Thyroid gland (tissue), 4 donors: ENCODE results near the gene SCG2. TPM values are rescaled to one million over a fixed set of nuclear protein-coding genes. Genes with fewer than 3 reads are reported as not detected.

Source experiments
- DNase-seq, 2 donors: peaks; one replicate each; pipeline ENCODE4 v3.0.0-alpha.2; 2019
- H3K27ac ChIP-seq, 3 donors: fragments of 200-600 bp; sonication (generic); 1 replicate in 2 of 3; 2 replicates in 1 of 3; pipeline ENCODE4 v1.5.1; 2016 to 2019; ENCODE audit warnings: mild to moderate bottlenecking in 1 of 3, moderate library complexity in 1 of 3
- H3K27me3 ChIP-seq: fragments of 200-600 bp; sonication (generic); one replicate; pipeline ENCODE4 v1.5.1; 2019
- H3K36me3 ChIP-seq, 2 donors: fragments of 200-600 bp; sonication (generic); one replicate each; pipeline ENCODE4 v1.5.1; 2016 to 2019
- H3K4me1 ChIP-seq, 2 donors: fragments of 200-600 bp; sonication (generic); one replicate each; pipeline ENCODE4 v1.5.1; 2017 to 2019
- H3K4me3 ChIP-seq, 3 donors: fragments of 200-600 bp; sonication (generic); replicated peaks in 1 of 3; 1 replicate in 2 of 3; 2 replicates in 1 of 3; pipeline ENCODE4 v1.5.1; 2016; ENCODE audit warnings: mild to moderate bottlenecking in 1 of 3
- H3K9me3 ChIP-seq: fragments of 200-600 bp; sonication (generic); one replicate; pipeline ENCODE4 v1.5.1; 2017
- POLR2A ChIP-seq, 2 donors: fragments of 450-650 bp; IDR thresholded peaks; one replicate each; pipeline ENCODE4 v1.6.1; 2017; ENCODE audit warnings: antibody characterized with exemption in 2 of 2, mild to moderate bottlenecking in 2 of 2, moderate library complexity in 1 of 2
- WGBS, 2 donors: methylation state at CpG; one replicate each; pipeline ENCODE4 v1.1.5; 2017; 5-methylcytosine and 5-hydroxymethylcytosine counted together
- intact Hi-C: fragments of 100-400 bp; cut with DNase I; formaldehyde crosslinking; loops from one replicate; pipeline ENCODE4 v1.15.1; 2023
- total RNA-seq, 4 donors: library from RNA; depleted of rRNA; stranded (reverse); fragments of >200 nt; gene quantifications; one replicate each; pipeline ENCODE4 v1.2.3, GENCODE V29; 2016
- TF ChIP-seq, protein P1 (sequence below), 6 experiments: fragments of 200-600 bp in 3 of 6; fragments of 450-650 bp in 3 of 6; sonication (generic) in 3 of 6; IDR thresholded peaks; one replicate each; pipeline ENCODE4 v1.5.1; 2016 to 2019; ENCODE audit warnings: antibody characterized with exemption in 6 of 6, mild to moderate bottlenecking in 2 of 6, inconsistent platforms in 1 of 6, moderate library complexity in 1 of 6

SCG2 gene
- total RNA-seq, 4 donors from 2014 or later, result 0.78 to 11.1 (median 3.1) TPM

DNA sequence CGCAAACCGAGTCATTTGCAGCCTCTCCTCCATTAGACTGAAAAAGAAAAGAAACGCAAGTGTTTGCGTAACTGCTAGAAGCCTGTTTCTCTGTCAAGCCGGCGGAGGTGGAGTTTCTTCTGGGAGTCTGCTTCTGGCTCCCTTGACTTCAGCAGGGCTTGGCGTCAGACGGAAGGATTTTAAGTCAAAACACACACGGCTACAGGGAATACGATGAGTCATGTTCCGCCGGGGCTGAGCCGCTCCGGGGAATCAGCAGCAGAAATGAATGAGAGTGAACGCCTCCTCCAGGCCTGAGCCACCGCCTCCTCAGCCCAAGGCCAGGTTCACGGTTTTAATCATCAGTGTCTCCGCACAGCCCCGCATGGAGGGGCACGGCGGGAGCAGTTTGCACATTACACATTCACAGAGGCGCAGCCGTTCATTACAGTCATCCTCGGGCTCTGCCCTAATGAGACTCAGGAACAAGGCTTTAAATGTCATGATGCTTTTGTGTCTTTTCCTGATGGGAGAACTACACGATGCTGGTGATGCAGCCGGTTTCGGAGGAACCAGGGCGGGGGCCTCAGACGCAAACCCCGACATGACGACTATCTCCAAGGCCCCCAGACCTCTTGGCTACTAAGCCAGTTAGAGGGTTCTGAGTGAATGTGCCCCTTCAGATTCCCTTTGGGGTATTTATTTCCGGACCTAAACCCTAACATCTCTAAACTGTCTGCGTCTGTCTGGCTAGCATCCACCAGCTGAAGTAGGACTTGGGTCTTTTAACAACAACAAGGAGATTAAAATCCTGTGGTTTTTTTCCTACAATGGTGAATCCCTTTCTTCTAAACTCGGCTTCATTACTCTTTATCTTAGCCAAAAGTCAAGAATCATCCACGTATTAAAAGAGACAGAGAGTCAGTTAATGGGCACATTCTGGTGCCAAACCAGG lies 11.1 kb upstream of the SCG2 start:
- 12 to 14% methylated on average over 29 to 34 of the region's 35 CpGs for WGBS, 2 donors
- Histone ChIP-seq H3K36me3 (no peaks in the 10 kb centered on the region), H3K4me3 (no peak overlapping the region), H3K9me3 (no peaks in the 10 kb centered on the region), H3K27ac (peak overlapping the region in 1 of 3 donors; percentile 3), H3K4me1 (peaks cover 0 to 4% of the 10 kb centered on the region in 2 donors), H3K27me3 (no peaks in the 10 kb centered on the region)
- intact Hi-C loops, result no loop called here
- peak; percentile 81 to 89 for DNase-seq
- TF ChIP-seq POLR2A (IDR thresholded peaks at IDR 0.05), result peak in 1 of 2 donors; percentile 20
- TF ChIP-seq, protein P1, sequence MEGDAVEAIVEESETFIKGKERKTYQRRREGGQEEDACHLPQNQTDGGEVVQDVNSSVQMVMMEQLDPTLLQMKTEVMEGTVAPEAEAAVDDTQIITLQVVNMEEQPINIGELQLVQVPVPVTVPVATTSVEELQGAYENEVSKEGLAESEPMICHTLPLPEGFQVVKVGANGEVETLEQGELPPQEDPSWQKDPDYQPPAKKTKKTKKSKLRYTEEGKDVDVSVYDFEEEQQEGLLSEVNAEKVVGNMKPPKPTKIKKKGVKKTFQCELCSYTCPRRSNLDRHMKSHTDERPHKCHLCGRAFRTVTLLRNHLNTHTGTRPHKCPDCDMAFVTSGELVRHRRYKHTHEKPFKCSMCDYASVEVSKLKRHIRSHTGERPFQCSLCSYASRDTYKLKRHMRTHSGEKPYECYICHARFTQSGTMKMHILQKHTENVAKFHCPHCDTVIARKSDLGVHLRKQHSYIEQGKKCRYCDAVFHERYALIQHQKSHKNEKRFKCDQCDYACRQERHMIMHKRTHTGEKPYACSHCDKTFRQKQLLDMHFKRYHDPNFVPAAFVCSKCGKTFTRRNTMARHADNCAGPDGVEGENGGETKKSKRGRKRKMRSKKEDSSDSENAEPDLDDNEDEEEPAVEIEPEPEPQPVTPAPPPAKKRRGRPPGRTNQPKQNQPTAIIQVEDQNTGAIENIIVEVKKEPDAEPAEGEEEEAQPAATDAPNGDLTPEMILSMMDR (IDR thresholded peaks at IDR 0.05), result no peak

DNA sequence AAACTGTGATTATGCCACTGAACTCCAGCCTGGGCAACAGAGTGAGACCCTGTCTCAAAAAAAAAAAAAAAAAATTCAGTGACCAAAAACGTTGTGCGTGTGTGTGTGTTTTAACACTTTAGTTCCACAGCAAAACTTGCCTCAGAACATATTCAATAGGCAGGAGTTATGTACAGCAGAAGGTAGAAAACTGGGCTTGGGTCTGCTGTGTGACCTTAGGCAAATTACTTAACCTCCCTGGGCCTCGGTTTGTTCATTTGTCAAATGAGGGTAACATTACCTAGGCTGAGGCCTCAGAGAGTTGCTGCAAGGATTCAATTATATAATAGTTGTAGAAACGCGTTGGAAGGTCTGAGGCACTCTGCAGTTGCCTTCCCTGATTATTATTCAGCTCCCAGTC lies 10.3 kb upstream of the SCG2 start:
- intact Hi-C loops, result no loop called here
- no peak for DNase-seq
- no peak for TF ChIP-seq POLR2A (IDR thresholded peaks at IDR 0.05)
- TF ChIP-seq, protein P1 (IDR thresholded peaks at IDR 0.05), result no peak

DNA sequence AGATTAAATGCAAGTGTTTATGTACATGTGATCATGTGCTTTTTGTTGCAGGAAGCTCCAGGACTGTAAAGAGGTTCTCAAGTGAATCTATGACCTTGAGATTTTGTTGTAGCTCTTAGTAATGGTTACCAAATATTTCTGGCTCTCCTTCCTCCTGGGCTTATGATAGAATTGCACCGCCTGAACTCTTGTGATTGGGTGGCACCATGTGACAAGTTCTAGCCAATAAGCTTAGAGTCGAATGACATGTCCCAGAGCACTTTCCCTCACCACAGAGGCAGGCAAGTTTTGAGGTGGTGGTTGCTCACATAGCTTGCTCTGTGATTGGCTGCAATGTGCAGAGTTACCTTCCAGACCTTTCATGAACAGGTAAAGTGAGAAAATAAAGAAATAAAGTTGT lies 8.9 kb upstream of the SCG2 start:
- Histone ChIP-seq H3K4me1 (peaks cover 0 to 4% of the 10 kb centered on the region in 2 donors), H3K27me3 (no peaks in the 10 kb centered on the region), H3K9me3 (no peaks in the 10 kb centered on the region), H3K4me3 (no peak overlapping the region), H3K27ac (no peak overlapping the region), H3K36me3 (no peaks in the 10 kb centered on the region)
- TF ChIP-seq, protein P1 (IDR thresholded peaks at IDR 0.05), result no peak
- no peak for TF ChIP-seq POLR2A (IDR thresholded peaks at IDR 0.05)
- no peak for DNase-seq
- 97 to 100% methylated on average over 2 of the region's 2 CpGs for WGBS, 2 donors
- intact Hi-C loops, result no loop called here

More for the DNA sequence above, 10.3 kb upstream of the SCG2 start:
- WGBS, 2 donors, result 43 to 50% methylated on average over 5 of the region's 5 CpGs
- H3K9me3 ChIP-seq, result no peaks in the 10 kb centered on the region
- peak overlapping the region in 1 of 3 donors; percentile 3 for H3K27ac ChIP-seq
- H3K36me3 ChIP-seq, result no peaks in the 10 kb centered on the region
- no peaks in the 10 kb centered on the region for H3K27me3 ChIP-seq
- no peak overlapping the region for H3K4me3 ChIP-seq
- peaks cover 0 to 4% of the 10 kb centered on the region in 2 donors for H3K4me1 ChIP-seq

DNA sequence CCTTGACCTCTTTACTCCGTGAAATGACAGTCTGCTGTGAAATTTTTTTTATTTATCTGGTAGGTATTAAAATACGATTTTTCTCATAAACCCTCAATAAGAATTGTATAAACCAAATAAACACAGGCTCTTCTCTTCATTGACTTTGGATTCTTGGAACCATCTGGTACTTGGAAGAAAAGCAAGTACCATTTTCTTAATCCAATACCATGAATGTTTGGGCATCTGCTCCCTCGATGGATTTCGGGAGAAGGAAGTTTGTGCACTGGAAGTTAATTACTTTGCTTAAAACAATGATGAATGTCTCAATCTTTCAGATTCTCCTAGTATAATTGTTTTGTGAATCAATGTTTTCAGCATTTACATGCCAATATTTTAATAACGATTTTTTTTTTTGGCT lies 5.3 kb upstream of the SCG2 start:
- TF ChIP-seq POLR2A (IDR thresholded peaks at IDR 0.05), result no peak
- TF ChIP-seq, protein P1 (IDR thresholded peaks at IDR 0.05), result no peak
- intact Hi-C loops, result no loop called here
- no peaks in the 10 kb centered on the region for H3K4me1 ChIP-seq
- H3K4me3 ChIP-seq, result no peak overlapping the region
- H3K27me3 ChIP-seq, result no peaks in the 10 kb centered on the region
- no peak for DNase-seq
- H3K36me3 ChIP-seq, result no peaks in the 10 kb centered on the region
- H3K9me3 ChIP-seq, result no peaks in the 10 kb centered on the region
- no peak overlapping the region for H3K27ac ChIP-seq
- WGBS, 2 donors, result 79 to 86% methylated on average over 5 of the region's 5 CpGs

DNA sequence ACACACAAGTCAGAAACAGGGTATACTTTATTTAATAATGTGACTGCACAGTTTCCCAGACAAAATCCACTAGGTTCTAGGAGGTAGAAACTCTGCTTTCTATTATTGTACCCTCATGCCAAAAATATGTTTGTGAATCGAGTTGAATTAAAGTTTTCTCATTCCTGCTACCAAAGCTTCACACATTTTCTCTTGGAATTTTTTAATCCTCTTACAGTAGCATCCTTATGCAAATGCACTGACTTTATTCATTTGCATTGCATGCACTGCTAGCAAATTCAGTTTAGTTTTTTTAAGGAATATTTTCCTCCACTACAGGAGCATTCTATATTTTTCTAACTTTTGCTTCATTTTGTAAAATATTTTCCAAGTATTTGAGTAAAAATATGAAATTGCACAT lies 4.8 kb upstream of the SCG2 start:
- Histone ChIP-seq H3K27ac (no peak overlapping the region), H3K9me3 (no peaks in the 10 kb centered on the region), H3K4me1 (no peaks in the 10 kb centered on the region), H3K27me3 (no peaks in the 10 kb centered on the region), H3K4me3 (no peak overlapping the region), H3K36me3 (no peaks in the 10 kb centered on the region)
- intact Hi-C loops, result no loop called here
- DNase-seq, result no peak
- WGBS, 2 donors, result 49% methylated on average over 1 of the region's 1 CpG
- TF ChIP-seq POLR2A (IDR thresholded peaks at IDR 0.05), result no peak
- TF ChIP-seq, protein P1 (IDR thresholded peaks at IDR 0.05), result no peak
